HepG2 (cell line): ENCODE data around the gene MCF2L. TPM values are rescaled to one million over a fixed set of nuclear protein-coding genes. Genes with fewer than 3 reads are reported as not detected.
A peak's percentile ranks its signal among the peaks of the same experiment; 100 is the strongest.

ENCODE experiments used
- AGO2 ChIP-seq: fragments of 200-400 bp; formaldehyde crosslinking; optimal IDR thresholded peaks from 2 replicates; pipeline ENCODE3; 2017; ENCODE audit warnings: mild to moderate bottlenecking, low read depth, low read length, moderate library complexity
- KAT7 ChIP-seq: IDR thresholded peaks from 2 replicates; pipeline ENCODE4 v1.6.1; 2018; ENCODE audit warnings: borderline replicate concordance, missing compliant biosample characterization
- NBN ChIP-seq: fragments of 450-650 bp; conservative IDR thresholded peaks from 2 replicates; pipeline ENCODE4 v1.6.1; 2017
- NFIB ChIP-seq: sonication (generic); formaldehyde crosslinking; IDR thresholded peaks from 2 replicates; pipeline ENCODE4 v1.9.0; 2021; ENCODE audit warnings: missing genetic modification reagents, mild to moderate bottlenecking, borderline replicate concordance
- PAXIP1 ChIP-seq: sonication (generic); formaldehyde crosslinking; conservative IDR thresholded peaks from 2 replicates; pipeline ENCODE4 v1.4.0; 2020; ENCODE audit warnings: mild to moderate bottlenecking, missing genetic modification reagents, moderate library complexity
- RCOR2 ChIP-seq: IDR thresholded peaks from 2 replicates; pipeline ENCODE4 v1.6.1; 2016; ENCODE audit warnings: missing biosample characterization, missing genetic modification reagents
- SRSF4 ChIP-seq: fragments of 200-400 bp; formaldehyde crosslinking; IDR thresholded peaks from one replicate; pipeline ENCODE4 v1.6.1; 2018; ENCODE audit warnings: mild to moderate bottlenecking, low read depth, low read length, moderate library complexity; ENCODE audit not compliant: poor library complexity, severe bottlenecking
- TEAD2 ChIP-seq: sonication (generic); formaldehyde crosslinking; IDR thresholded peaks from 2 replicates; pipeline ENCODE4 v1.9.0; 2021; ENCODE audit warnings: missing genetic modification reagents
- THAP11 ChIP-seq: IDR thresholded peaks from 2 replicates; pipeline ENCODE4 v1.6.1; 2016; ENCODE audit warnings: missing biosample characterization, missing genetic modification reagents
- THRA ChIP-seq: sonication (generic); formaldehyde crosslinking; IDR thresholded peaks from 2 replicates; pipeline ENCODE4 v1.4.0; 2020; ENCODE audit warnings: missing genetic modification reagents, borderline replicate concordance
- THYN1 ChIP-seq: sonication (generic); formaldehyde crosslinking; IDR thresholded peaks from 2 replicates; pipeline ENCODE4 v1.8.1; 2023; ENCODE audit warnings: low read depth, mild to moderate bottlenecking, moderate library complexity, missing genetic modification reagents, borderline replicate concordance
- ZBTB1 ChIP-seq: sonication (generic); formaldehyde crosslinking; IDR thresholded peaks from 2 replicates; pipeline ENCODE4 v1.4.0; 2020; ENCODE audit warnings: missing genetic modification reagents, borderline replicate concordance
- ZBTB34 ChIP-seq: sonication (generic); formaldehyde crosslinking; IDR thresholded peaks from 2 replicates; pipeline ENCODE4 v1.8.0; 2022; ENCODE audit warnings: mild to moderate bottlenecking, missing genetic modification reagents
- ZNF160 ChIP-seq: sonication (generic); formaldehyde crosslinking; IDR thresholded peaks from 2 replicates; pipeline ENCODE4 v1.8.0; 2022; ENCODE audit warnings: mild to moderate bottlenecking, inconsistent platforms, missing genetic modification reagents
- ZNF224 ChIP-seq: sonication (generic); formaldehyde crosslinking; IDR thresholded peaks from 2 replicates; pipeline ENCODE4 v1.5.0; 2020; ENCODE audit warnings: mild to moderate bottlenecking, missing genetic modification reagents
- ZNF354B ChIP-seq: sonication (generic); formaldehyde crosslinking; IDR thresholded peaks from 2 replicates; pipeline ENCODE4 v1.8.0; 2022; ENCODE audit warnings: mild to moderate bottlenecking, missing genetic modification reagents
- ZNF431 ChIP-seq: sonication (generic); formaldehyde crosslinking; IDR thresholded peaks from 2 replicates; pipeline ENCODE4 v1.9.0; 2022; ENCODE audit warnings: missing genetic modification reagents, low read depth, mild to moderate bottlenecking, borderline replicate concordance
- ZNF619 ChIP-seq: sonication (generic); formaldehyde crosslinking; IDR thresholded peaks from 2 replicates; pipeline ENCODE4 v1.4.0; 2020; ENCODE audit warnings: mild to moderate bottlenecking, missing genetic modification reagents
- ZNF629 ChIP-seq: sonication (generic); formaldehyde crosslinking; conservative IDR thresholded peaks from 2 replicates; pipeline ENCODE4 v1.5.0; 2020; ENCODE audit warnings: missing genetic modification reagents
- ZSCAN20 ChIP-seq: sonication (generic); formaldehyde crosslinking; IDR thresholded peaks from 2 replicates; pipeline ENCODE4 v1.4.0; 2020; ENCODE audit warnings: missing genetic modification reagents, mild to moderate bottlenecking, borderline replicate concordance
- polyA plus RNA-seq, 8 experiments: library from polyadenylated mRNA; depleted of rRNA in 3 of 8; stranded (reverse) in 7 of 8; unstranded in 1 of 8; fragments of >200 nt; fragmentation: Illumina TruSeq in 4 of 8; extraction: Trizol in 4 of 8; gene quantifications; 2 replicates each; pipeline versions ENCODE4 v1.2.1 to v1.2.3, GENCODE V29; 2011 to 2016; ENCODE audit warnings: low read depth in 4 of 8, missing spikeins in 1 of 8, mixed read lengths in 1 of 8; ENCODE audit not compliant: insufficient read depth in 1 of 8
- total RNA-seq, 5 experiments: library from RNA; depleted of rRNA; stranded (reverse); fragments of >200 nt; fragmentation: Illumina TruSeq; extraction: Trizol; gene quantifications; 2 replicates each; pipeline ENCODE4 v1.2.3, GENCODE V29; 2016; ENCODE audit warnings: low read depth in 1 of 5
- TF ChIP-seq, protein P1 (sequence below): sonication (generic); formaldehyde crosslinking; IDR thresholded peaks from 2 replicates; pipeline ENCODE4 v1.4.0; 2020; ENCODE audit warnings: missing genetic modification reagents

MCF2L gene
- total and polyA plus RNA-seq, 2 of the 13 experiments (the other 11 are each of a cell fraction or from before 2014, with no cell fraction given) = 19.4 to 28.4 TPM

DNA sequence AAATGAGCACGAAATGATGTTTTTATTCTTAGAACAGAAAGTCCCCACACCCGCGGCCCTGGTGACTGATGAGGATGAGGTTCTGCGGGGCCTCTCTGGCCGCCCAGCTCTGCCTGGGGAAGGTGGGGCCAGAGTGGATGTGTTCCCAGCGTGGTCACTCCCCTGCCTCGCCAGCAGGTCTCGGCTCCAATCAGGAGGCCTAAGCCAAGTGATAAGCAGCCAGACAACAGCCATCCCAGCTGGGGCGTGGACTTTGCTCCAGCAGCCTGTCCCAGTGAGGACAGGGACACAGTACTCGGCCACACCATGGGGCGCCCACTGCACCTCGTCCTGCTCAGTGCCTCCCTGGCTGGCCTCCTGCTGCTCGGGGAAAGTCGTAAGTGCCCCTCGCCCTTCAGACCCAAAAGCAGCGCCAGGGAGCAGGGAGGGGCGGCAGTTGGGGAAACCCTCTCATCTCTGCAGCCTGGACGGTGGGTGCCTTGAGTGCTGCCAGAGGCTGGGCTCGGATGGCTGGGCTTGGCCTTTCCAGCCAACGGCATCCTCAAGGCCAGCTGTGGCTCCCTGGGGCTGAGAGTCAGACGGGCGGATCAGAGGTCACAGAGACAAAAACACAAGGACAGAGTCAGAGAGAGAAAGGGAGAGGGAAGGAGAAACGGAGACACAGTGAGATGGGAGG, 153.7 kb downstream of the MCF2L start, which contains the start of gene F10 (continued):
- TF ChIP-seq ZNF354B (CRISPR knock-in tag) (peak; percentile 98), THYN1 (CRISPR knock-in tag) (no peak), ZNF619 (CRISPR knock-in tag) (peak; percentile 74), PAXIP1 (CRISPR knock-in tag) (peak; percentile 86), RCOR2 (no peak; the same call in 1 of the 2 replicates), ZBTB1 (no peak), ZNF629 (peak; percentile 73), AGO2 (peak; percentile 76), NFIB (CRISPR knock-in tag) (no peak), KAT7 (CRISPR knock-in tag) (peak; percentile 89; the same call in 1 of the 2 replicates), TEAD2 (CRISPR knock-in tag) (no peak), ZNF431 (CRISPR knock-in tag) (0 out of 2 replicates have a peak, but pooled peaks have one; percentile 19), ZNF160 (CRISPR knock-in tag) (peak; percentile 38; the same call in 1 of the 2 replicates), ZNF224 (CRISPR knock-in tag) (no peak), NBN (no peak), ZBTB34 (CRISPR knock-in tag) (peak; percentile 93), SRSF4 (no peak), THRA (CRISPR knock-in tag) (peak; percentile 87), ZSCAN20 (CRISPR knock-in tag) (no peak; the same call in 1 of the 2 replicates), THAP11 (CRISPR knock-in tag) (peak; percentile 72)
- TF ChIP-seq, protein P1, sequence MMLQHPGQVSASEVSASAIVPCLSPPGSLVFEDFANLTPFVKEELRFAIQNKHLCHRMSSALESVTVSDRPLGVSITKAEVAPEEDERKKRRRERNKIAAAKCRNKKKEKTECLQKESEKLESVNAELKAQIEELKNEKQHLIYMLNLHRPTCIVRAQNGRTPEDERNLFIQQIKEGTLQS (CRISPR knock-in tag) = no peak; the same call in 1 of the 2 replicates
